DND-41 (cell line): ENCODE measurements around the gene MRPS18A.

Experiments used
- ATAC-seq: fragments of 200-7000 bp; cut with Tn5 transposase; 3 replicates; pipeline ENCODE4 v1.9.1; 2021; ENCODE audit warnings: low read depth; ENCODE audit not compliant: insufficient read depth
- DNase-seq: peaks from one replicate; pipeline ENCODE4 v3.0.0-alpha.2; 2020
- H2AFZ ChIP-seq: 2 replicates; pipeline ENCODE4 v1.6.0; 2012; ENCODE audit warnings: low read depth, low read length
- H3K27ac ChIP-seq: 2 replicates; pipeline ENCODE4 v1.5.1; 2012; ENCODE audit warnings: low read length, inconsistent platforms
- H3K27me3 ChIP-seq: fragments of 200-600 bp; sonication (generic); 2 replicates; pipeline ENCODE4 v1.6.0; 2012; ENCODE audit warnings: low read length, mild to moderate bottlenecking, inconsistent platforms; ENCODE audit not compliant: insufficient read depth, poor library complexity
- H3K36me3 ChIP-seq: 2 replicates; pipeline ENCODE4 v1.5.1; 2012; ENCODE audit warnings: low read length, inconsistent platforms; ENCODE audit not compliant: insufficient read depth
- H3K4me1 ChIP-seq: 2 replicates; pipeline ENCODE4 v1.5.1; 2012; ENCODE audit warnings: mild to moderate bottlenecking, low read length; ENCODE audit not compliant: insufficient read depth
- H3K4me2 ChIP-seq: 2 replicates; pipeline ENCODE4 v1.6.0; 2012; ENCODE audit warnings: mild to moderate bottlenecking, moderate library complexity, low read length, inconsistent platforms; ENCODE audit not compliant: insufficient read depth
- H3K4me3 ChIP-seq, 2 experiments: fragments of 200-600 bp in 1 of 2; shearing (Covaris generic) in 1 of 2; 2 replicates each; pipeline ENCODE4 v1.5.1; 2012 to 2016; ENCODE audit warnings: inconsistent platforms in 2 of 2, low read length in 2 of 2, mild to moderate bottlenecking in 2 of 2, low read depth in 1 of 2, moderate library complexity in 1 of 2
- H3K79me2 ChIP-seq: 2 replicates; pipeline ENCODE4 v1.6.0; 2012; ENCODE audit warnings: low read length, inconsistent platforms; ENCODE audit not compliant: insufficient read depth
- H3K9ac ChIP-seq: 2 replicates; pipeline ENCODE4 v1.6.0; 2012; ENCODE audit warnings: low read depth, mild to moderate bottlenecking, inconsistent platforms, low read length, moderate library complexity
- H3K9me3 ChIP-seq: 2 replicates; pipeline ENCODE4 v1.5.1; 2012; ENCODE audit warnings: low read length, moderate library complexity, mild to moderate bottlenecking, inconsistent platforms; ENCODE audit not compliant: insufficient read depth, severe bottlenecking
- H4K20me1 ChIP-seq: 2 replicates; pipeline ENCODE4 v1.6.0; 2012; ENCODE audit warnings: low read length; ENCODE audit not compliant: insufficient read depth
- EZH2 ChIP-seq: IDR thresholded peaks from 3 replicates; pipeline ENCODE4 v1.6.1; 2012; ENCODE audit warnings: borderline replicate concordance, low read depth, mild to moderate bottlenecking, moderate library complexity, low read length, inconsistent platforms; ENCODE audit not compliant: severe bottlenecking
- TF ChIP-seq, protein P1 (sequence below): IDR thresholded peaks from 2 replicates; pipeline ENCODE4 v1.5.1; 2012; ENCODE audit warnings: borderline replicate concordance, low read length, moderate library complexity, mild to moderate bottlenecking; ENCODE audit not compliant: poor library complexity, severe bottlenecking; ENCODE audit errors: extremely low read depth

MRPS18A gene

GRCh38 chr6:43730634-43731033 lies 43.0 kb upstream of the MRPS18A start:
- Histone ChIP-seq H3K27ac (no peak overlapping the region), H3K9me3 (peaks cover 15% of the 10 kb centered on the region), H3K4me1 (peaks cover 5% of the 10 kb centered on the region), H3K9ac (no peak overlapping the region), H4K20me1 (peaks cover 9% of the 10 kb centered on the region; the same call in 1 of the 2 replicates), H3K4me2 (no peak overlapping the region), H3K4me3 (no peak overlapping the region), H2AFZ (no peak overlapping the region), H3K36me3 (no peaks in the 10 kb centered on the region), H3K27me3 (no peaks in the 10 kb centered on the region), H3K79me2 (no peaks in the 10 kb centered on the region)
- ATAC-seq (no peak), DNase-seq (no peak)
- no peak for TF ChIP-seq EZH2
- TF ChIP-seq, protein P1, sequence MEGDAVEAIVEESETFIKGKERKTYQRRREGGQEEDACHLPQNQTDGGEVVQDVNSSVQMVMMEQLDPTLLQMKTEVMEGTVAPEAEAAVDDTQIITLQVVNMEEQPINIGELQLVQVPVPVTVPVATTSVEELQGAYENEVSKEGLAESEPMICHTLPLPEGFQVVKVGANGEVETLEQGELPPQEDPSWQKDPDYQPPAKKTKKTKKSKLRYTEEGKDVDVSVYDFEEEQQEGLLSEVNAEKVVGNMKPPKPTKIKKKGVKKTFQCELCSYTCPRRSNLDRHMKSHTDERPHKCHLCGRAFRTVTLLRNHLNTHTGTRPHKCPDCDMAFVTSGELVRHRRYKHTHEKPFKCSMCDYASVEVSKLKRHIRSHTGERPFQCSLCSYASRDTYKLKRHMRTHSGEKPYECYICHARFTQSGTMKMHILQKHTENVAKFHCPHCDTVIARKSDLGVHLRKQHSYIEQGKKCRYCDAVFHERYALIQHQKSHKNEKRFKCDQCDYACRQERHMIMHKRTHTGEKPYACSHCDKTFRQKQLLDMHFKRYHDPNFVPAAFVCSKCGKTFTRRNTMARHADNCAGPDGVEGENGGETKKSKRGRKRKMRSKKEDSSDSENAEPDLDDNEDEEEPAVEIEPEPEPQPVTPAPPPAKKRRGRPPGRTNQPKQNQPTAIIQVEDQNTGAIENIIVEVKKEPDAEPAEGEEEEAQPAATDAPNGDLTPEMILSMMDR, result no peak

DNA sequence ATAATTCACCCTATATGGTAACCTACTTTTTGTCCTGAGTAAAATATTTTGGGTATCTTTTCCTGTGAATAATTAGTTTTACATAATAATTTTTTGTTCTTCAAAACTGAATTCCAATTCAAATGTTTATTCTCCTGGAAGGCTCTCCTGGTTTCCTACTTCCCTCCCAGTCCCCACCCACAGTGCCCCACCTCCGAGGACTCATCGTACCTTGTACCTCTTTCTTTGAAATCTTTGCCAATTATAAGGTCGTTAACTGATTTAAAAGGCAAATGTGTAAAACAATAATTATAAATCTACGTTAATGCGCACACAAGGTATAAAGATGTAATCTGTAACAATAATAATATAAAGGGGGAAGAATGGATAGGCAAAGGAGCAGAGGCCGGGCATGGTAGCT lies 41.9 kb upstream of the MRPS18A start:
- Histone ChIP-seq H4K20me1 (peaks cover 16% of the 10 kb centered on the region; the same call in 1 of the 2 replicates), H3K4me1 (peaks cover 16% of the 10 kb centered on the region), H3K9ac (no peak overlapping the region), H2AFZ (no peak overlapping the region), H3K27me3 (no peaks in the 10 kb centered on the region), H3K79me2 (no peaks in the 10 kb centered on the region), H3K4me3 (no peak overlapping the region), H3K27ac (no peak overlapping the region), H3K9me3 (peaks cover 15% of the 10 kb centered on the region), H3K4me2 (no peak overlapping the region), H3K36me3 (no peaks in the 10 kb centered on the region)
- ATAC-seq (no peak), DNase-seq (no peak)
- TF ChIP-seq, protein P1, result no peak
- TF ChIP-seq EZH2, result no peak

DNA sequence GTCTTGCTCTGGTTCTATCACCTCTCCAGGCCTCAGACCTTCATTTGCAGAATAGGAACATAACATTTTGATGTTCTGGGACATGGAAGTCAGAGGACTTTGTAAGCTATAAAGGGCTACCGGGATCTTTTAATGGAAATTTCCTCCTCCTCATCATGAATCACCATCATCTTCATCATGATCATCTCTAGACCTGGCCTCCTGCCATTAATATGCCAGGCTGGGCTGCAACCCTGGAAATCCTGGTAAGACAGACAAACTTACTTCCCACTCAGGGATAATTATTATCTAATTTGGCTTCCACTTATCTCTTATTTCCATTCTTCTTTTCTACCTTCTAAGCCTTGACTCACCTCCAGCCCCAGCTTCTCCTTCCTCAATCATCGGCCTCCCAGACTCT lies 41.0 kb upstream of the MRPS18A start:
- ATAC-seq (no peak), DNase-seq (no peak)
- Histone ChIP-seq H2AFZ (no peak overlapping the region), H3K9ac (no peak overlapping the region), H3K27ac (no peak overlapping the region), H4K20me1 (peaks cover 19% of the 10 kb centered on the region), H3K9me3 (peaks cover 15% of the 10 kb centered on the region), H3K4me1 (peaks cover 23% of the 10 kb centered on the region), H3K4me2 (no peak overlapping the region), H3K79me2 (no peaks in the 10 kb centered on the region), H3K4me3 (no peak overlapping the region), H3K27me3 (no peaks in the 10 kb centered on the region), H3K36me3 (no peaks in the 10 kb centered on the region)
- TF ChIP-seq, protein P1, result no peak
- no peak for TF ChIP-seq EZH2

DNA sequence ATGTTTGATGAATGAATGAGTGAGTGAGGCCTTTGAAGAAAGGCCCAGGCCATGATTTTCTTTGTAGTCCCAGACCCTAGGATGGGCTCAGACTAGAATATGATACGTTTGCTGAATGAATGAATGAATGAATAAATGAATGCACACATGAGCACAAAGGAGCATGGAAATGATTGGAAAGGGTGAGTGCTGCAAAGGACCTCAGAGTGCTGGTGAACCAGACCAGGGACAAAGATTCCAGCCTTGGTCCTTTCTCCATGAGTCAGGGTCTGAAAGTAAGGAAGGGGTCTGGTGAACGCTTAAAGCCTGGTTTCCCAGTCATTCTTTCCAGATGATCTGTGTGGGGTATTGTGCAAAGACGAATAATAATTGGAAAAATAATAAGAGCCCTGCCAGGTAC lies 40.0 kb upstream of the MRPS18A start:
- ATAC-seq, result no peak

More for the DNA sequence above, 40.0 kb upstream of the MRPS18A start:
- TF ChIP-seq EZH2, result no peak
- TF ChIP-seq, protein P1, result no peak
- Histone ChIP-seq H3K79me2 (no peaks in the 10 kb centered on the region), H3K36me3 (no peaks in the 10 kb centered on the region), H3K4me2 (no peak overlapping the region), H3K4me3 (no peak overlapping the region), H2AFZ (no peak overlapping the region), H4K20me1 (peaks cover 19% of the 10 kb centered on the region), H3K27me3 (no peaks in the 10 kb centered on the region), H3K9ac (no peak overlapping the region), H3K27ac (no peak overlapping the region), H3K9me3 (peaks cover 15% of the 10 kb centered on the region), H3K4me1 (peaks cover 23% of the 10 kb centered on the region)
- no peak for DNase-seq
